Stimulated activated naive CD8-positive, alpha-beta T cell treated with anti-CD3 and anti-CD28 coated beads, Interleukin-15, Interleukin-2, amounts not matched to agents 100 U/mL and 50 U/mL, for 24 hours (primary cell): ENCODE results near the gene RNF31.
A peak's percentile ranks its signal among the peaks of the same experiment; 100 is the strongest.

ENCODE experiments used
- ATAC-seq: fragments of 150-1000 bp; cut with Tn5 transposase; one replicate; pipeline ENCODE4 v1.10.0; 2021
- DNase-seq: peaks from one replicate; pipeline ENCODE4 v3.0.0; 2021

RNF31 gene

GRCh38 chr14:24182110-24182882 is 35.0 kb downstream of the RNF31 start:
- ATAC-seq: no peak
- no peak for DNase-seq

DNA sequence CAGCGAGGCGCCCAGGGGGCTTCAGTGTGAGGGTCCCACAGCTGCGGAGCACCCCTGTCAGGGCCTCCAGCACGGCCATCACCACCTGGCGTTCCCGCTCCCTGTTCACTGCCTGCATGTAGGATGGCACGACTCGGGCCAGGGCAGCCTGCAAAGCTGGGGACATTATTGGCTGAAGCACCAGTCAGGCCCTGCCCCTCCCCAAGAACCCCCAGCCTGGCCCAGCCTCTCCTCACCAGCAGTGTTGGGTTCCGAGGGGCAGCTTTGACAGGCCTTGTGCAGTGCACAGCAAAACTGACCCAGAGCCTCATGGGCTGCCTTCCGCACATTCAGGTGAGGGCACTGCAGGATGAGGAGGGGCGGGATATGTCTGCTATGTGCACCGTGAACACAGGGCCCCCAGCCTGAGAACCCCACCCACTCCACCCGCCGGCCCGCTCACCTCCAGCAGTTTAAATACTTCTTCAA is 35.8 kb downstream of the RNF31 start:
- DNase-seq: no peak
- no peak for ATAC-seq

- DNase-seq: no peak
- ATAC-seq: no peak
These were observed 37.0 kb downstream of the RNF31 start for GRCh38 chr14:24184104-24184970.

- DNase-seq (no peak), ATAC-seq (no peak)
These were observed 37.7 kb downstream of the RNF31 start for GRCh38 chr14:24185026-24185425.

DNA sequence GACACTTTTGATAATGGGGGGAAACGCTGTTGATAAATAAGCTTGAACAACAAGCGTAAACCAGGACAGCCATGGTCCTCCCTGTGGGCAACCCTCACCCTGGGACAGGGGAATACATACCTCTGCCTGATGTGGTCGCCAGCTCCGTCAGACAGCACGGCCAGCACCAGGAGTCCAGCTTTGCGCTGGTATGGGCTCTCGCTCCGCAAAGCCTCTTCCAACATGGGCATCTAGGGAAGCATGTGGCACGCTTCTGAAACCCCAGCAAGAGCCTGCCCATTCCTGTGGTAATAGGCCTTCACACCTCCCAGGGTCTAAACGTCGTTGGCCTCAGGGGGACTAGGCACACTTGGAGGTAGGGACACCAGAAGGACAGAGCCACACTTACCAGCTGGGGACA is 38.4 kb downstream of the RNF31 start:
- ATAC-seq (no peak), DNase-seq (no peak)

GRCh38 chr14:24186831-24187538 is 39.7 kb downstream of the RNF31 start:
- no peak for DNase-seq
- no peak for ATAC-seq

- DNase-seq: no peak
- ATAC-seq: no peak
These were observed 40.2 kb downstream of the RNF31 start for GRCh38 chr14:24187539-24187915.

- peak; percentile 94 for DNase-seq
- peak; percentile 96 for ATAC-seq
These were observed 41.2 kb downstream of the RNF31 start, which contains the start of gene IPO4 for GRCh38 chr14:24188251-24189058. Gene IPO4 (minus strand): TSS chr14:24188816. CDS start chr14:24188787, 29 bp downstream.

- DNase-seq (no peak), ATAC-seq (no peak)
These were observed 41.7 kb downstream of the RNF31 start for GRCh38 chr14:24189059-24189375.

- ATAC-seq (no peak), DNase-seq (no peak)
These were observed 42.2 kb downstream of the RNF31 start for GRCh38 chr14:24189460-24189859.

GRCh38 chr14:24190416-24190815 is 43.1 kb downstream of the RNF31 start:
- DNase-seq (no peak), ATAC-seq (no peak)

DNA sequence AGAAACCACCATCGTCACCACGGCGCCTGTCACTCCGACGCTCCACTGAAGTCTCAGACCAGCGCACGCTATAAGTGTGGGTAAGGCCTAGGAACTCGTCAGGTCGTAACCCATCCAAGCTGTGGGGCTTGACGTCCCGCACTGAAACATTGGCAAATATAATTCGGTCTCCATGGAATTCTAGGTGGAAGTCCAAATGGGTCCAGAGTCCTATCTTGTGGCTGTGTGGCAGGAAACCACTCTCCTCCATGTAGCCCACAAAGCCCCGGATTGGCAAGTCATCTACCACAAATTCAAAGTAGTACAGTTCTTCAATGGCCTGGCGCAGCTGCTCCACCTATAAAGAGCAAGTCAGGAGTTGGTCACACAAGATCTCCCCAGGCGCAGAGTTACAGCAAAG is 45.6 kb downstream of the RNF31 start:
- no peak for DNase-seq
- no peak for ATAC-seq

GRCh38 chr14:24194186-24194872 is 47.0 kb downstream of the RNF31 start:
- no peak for ATAC-seq
- DNase-seq: no peak

DNA sequence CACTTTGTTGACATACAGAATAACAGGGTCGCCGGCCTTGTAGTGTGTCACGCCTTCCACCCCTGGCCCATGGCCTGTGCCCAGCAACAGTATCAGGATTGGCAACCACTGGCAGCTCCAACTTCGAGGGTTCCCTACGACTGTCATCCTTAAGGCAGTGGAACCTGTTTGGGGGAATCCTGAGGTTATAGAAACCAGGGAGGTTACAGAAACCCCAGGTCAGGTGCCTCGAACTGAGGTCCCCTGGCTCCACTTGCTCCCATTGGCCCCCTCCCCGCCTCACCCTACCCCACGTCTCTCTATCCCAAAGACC is 47.5 kb downstream of the RNF31 start:
- ATAC-seq (no peak), DNase-seq (no peak)

- ATAC-seq (peak; percentile 90), DNase-seq (peak; percentile 90)
These were observed 48.1 kb downstream of the RNF31 start, which contains the start of gene TM9SF1 for GRCh38 chr14:24195186-24196070. Gene TM9SF1 (minus strand): TSS chr14:24195441. CDS start chr14:24195019, 422 bp downstream.

DNA sequence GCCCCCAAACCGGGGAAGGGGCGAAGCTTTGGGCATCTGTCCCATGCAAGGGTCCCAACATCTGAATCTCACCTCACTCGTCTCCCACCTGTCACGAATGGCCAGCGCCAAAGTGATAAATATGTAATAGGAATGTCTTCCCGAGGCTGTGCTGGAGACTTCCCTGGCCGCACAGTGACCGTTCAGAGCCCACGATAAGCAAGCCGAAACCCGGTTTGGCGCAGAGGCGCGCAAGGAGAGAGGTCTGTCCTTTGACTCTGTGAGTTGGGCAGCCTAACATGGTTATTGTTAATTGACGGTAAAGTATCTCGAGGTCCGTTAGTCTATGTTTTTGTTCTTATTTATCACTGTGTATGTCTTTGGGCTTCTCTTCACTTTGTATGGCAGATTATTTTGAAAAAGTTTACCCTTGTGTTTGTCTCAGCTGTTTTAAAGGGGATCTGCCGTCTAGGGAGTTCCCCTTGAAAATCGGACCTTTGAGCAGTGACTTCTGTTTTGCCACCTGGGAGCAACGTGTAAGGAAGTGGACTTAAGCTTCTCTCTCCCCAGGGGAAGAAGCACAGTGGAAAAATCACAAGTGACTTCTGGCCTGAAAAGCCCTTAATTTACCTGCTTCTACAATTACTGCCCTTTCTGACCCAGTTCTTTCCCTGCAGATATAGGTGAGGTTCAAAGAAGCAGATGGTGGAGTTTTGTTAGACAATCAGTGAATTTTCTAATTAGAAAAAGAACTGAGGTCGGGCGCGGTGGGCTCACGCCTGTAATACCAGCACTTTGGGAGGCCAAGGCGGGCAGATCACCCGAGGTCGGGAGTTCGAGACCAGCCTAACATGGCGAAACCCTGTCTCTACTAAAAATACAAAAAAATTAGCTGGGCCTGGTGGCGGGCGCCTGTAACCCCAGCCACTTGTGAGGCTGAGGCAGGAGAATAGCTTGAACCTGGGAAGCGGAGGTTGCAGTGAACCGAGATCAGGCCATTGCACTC is 49.1 kb downstream of the RNF31 start:
- DNase-seq: no peak
- ATAC-seq: no peak

DNA sequence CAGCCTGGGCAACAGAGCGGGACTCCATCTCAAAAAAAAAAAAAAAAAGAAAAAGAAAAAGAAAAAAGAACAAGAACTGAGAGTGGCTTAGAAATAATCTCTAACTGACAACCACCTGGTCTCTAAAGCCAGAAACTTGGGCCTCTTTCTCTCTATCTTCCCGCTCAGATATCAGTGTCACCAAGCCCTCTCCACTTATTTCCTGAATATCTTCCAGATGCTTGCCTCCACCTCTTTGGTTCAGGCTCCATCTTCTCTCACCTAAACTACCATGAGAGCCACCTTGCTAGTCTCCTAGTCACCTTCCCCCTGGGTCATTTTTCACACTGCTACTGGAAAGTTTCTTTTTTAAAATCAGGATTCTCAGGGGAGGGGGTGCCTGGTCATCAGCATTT is 49.8 kb downstream of the RNF31 start:
- no peak for DNase-seq
- no peak for ATAC-seq

GRCh38 chr14:24198814-24199524 is 51.7 kb downstream of the RNF31 start:
- DNase-seq (no peak), ATAC-seq (no peak)
